GM21360 (cell line): ENCODE measurements around the gene CSTPP1.
"Not testable (repeated sequence)": the region's sequence is repeated elsewhere in the genome, so short reads cannot be mapped to it uniquely, and the experiment has no call there.

ENCODE experiments used
- ATAC-seq: cut with Tn5 transposase; IDR thresholded peaks from one replicate; pipeline ENCODE4 v1.9.1; 2021; ENCODE audit warnings: mild to moderate bottlenecking, moderate library complexity; ENCODE audit not compliant: unreplicated experiment

The CSTPP1 gene

DNA sequence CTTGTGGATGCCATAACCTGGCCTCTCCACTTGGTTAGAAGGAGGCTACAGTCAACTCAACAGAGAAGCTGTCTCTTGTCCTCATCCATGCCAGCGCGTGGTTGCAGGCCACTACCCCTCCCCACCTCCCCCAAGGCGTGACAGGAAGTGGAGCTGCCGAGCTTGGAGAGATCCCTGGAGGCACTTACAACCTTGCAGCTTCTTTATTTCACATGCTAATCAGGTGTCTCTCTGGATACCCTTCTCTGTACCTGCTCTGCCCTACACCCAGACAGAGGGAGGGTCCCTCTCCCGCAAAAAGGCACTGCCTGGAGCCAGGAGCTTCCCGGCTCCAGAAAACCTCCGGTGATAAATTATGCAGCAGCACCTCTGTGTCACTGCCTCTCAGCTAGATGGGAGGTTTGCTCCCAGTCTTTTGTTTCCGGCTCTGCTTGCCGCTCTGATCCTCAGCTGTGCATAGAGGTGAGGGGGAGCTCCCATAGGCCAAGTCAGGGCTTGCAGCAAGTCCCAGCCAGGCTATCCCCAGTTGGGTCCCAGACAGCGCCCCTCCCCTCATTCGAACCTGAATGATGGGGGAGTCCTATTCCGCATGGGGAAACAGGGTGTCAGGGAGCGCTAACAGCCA lies 23.9 kb upstream of the CSTPP1 start:
- ATAC-seq = no peak

DNA sequence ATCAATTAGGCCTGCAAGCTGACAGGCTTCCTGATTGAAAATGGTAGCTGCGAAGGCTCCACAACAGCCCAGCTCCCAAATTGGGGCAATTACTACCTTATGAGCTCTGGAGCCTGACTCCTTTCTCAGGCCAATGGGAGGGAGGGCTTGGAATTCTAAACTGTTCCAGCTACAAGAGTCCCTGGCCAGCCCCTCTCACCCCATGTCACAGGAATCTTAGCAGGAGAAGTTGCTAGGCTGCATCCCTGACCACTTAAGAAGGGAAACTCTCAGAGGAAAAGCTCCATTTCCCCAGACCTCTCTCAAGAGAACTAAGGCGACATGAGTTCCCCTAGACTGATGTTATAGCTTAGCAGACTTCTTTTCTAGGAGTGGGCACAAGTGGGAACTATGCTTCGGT lies 23.1 kb upstream of the CSTPP1 start:
- no peak for ATAC-seq

DNA sequence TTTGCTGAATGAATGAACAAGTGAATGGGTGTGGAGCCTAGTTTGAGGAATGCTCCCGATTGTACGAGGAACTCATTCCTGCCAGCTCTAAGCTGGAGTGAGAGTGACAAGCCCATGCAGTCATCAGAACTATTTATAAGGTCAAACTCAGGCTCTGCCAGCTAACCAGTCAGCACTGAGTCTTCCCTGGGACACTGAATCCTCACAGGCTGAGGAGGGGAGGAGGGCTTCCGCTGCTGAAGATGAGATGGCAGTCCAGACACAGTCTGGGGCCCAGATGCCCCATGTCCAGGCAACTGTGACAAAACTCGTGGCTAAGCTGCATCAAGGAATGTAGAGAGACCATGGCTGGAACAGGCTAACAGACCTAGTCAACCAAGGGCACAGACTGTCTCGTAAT lies 22.2 kb upstream of the CSTPP1 start:
- ATAC-seq = no peak

DNA sequence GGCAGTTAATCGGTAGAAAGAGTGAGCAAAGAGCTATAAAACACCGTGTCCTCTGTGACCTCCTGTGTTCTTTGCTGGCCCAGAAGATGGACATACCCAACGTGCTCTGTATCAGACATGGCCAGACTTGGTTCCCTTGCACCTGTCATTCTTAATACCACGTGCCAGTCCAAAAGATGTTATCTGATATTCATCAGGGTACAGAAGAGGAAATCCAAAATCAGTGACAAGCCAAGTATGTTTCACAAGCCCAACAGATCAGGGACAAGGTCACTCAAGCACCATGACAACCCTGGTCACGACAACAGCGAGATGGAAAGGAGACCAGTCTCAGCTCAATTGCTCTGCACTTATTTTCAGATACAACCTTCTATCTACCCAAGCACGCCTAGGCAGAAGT lies 21.7 kb upstream of the CSTPP1 start:
- ATAC-seq = no peak

DNA sequence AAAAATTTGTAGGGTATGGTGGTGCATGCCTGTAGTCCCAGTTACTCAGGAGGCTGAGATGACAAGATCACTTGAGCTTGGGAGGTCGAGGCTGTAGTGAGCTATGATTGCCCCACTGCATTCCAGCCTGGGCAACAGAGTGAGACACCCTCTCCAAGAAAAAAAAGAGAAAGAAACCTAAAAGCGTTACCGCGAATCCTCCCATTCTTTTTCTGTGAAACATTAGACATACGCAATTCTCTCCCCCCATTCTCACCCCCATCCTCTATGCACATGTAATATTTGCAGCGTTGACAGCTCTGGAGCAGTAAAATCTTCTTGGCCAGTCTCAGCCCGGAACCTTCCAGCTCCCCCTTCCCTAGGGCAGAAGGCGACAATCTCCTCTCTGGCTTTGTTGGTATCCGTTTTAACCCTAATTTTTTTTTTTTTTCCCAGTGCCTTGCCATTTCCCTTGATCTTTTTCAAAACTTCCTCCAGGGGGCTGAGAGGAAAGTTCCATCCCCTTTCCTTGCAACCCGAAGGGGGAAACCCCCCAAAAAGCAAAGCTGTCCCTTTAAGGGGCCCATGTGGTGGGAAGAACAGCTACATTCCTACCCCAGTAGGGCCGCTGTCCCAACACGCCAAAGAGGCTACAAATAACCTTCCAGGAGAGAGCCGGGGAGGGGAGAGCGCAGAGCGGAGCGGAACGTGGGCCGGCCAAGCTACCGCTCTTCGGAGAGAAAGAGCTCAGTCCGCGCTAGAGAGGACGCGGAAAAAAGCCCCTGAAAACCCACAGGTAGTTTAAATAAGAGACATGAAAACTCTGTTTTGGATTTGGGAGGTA lies 20.1 kb upstream of the CSTPP1 start:
- ATAC-seq = no peak

DNA sequence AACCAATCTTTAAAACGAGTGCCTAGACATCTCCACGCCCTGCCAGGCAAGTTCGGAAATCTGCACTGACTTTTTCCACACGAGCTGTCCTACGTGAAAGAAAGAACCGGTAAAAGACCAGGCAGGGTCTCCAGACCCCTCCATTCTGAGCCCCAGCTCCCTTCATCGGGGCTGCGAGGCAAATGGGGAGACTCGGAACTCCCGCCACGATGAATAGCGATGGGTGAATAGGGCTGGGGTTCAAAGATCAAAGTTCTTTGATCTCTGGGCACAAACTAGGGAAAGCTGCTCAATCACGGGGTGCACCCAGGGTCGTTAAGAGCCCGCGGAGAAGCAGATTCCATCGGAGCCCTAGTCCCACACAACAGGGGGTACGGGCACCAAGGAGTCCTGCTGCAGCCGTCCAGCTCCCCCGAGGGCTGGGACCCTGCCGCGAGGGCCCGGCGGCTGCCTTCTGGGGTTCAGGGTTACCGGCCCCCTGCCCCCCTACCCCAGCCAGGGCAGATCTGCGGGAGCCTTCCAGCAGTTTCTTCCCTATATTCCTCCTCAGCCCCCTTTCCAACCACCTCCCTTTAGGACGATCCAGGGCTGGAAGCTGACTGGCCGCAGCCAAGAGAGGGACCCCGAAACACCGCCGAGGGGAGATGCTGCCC lies 19.3 kb upstream of the CSTPP1 start:
- no peak for ATAC-seq

DNA sequence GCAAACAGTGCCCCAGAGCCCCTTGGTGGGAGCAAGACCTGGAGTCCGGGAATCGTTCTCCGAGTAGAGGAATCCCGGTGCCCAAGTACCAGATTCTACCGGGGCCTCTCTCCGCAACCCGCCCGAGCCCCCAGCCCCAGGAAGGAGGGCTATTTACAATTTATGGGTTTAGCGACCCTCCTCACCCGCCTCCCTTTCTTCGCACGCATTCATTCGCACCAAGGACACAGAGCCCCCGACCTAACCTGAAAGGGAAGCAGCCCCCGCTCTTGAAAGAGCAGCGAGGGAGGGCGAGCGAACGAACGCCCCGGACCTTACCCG lies 18.8 kb upstream of the CSTPP1 start:
- ATAC-seq = no peak

DNA sequence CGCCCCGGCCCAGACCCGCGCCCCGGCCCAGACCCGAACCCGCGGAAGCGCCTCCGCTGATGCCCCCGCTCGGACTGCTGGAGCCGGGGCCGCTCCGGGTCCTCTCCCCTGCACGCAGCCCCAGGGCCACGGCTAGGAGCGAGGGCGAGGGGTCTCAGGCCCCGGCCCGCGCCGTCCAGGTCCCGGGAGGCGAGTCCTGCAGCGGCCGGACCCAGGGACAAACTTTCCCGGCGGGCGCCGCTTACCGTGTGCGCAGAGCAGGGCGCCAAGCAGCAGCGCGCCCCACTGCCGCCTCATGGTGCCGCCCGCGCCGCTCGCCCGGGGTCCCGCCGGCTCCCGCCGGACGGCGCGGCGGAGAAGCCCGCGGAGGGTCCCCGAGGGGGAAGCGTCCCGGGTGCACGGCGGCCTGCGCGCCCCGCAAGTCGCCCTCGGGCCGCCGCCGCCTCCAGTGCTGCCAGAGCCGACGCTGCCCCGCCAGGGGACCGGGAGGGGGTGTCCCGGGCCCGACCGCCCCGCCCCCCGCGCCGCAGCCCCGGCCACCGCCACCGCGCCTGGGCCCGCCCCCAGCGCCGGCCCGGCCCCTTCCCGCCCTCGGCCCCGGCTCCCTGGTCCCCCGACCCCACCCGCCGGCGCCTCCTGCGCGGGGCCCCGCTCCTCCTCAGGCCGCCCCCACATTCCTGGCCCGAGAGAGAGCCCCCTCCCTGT lies 18.3 kb upstream of the CSTPP1 start, which contains the start of gene LRP4:
LRP4 (minus strand) TSS at position 468 of the 705 bp plus-strand sequence; CDS start at position 297, 171 bp downstream.
- no peak for ATAC-seq

DNA sequence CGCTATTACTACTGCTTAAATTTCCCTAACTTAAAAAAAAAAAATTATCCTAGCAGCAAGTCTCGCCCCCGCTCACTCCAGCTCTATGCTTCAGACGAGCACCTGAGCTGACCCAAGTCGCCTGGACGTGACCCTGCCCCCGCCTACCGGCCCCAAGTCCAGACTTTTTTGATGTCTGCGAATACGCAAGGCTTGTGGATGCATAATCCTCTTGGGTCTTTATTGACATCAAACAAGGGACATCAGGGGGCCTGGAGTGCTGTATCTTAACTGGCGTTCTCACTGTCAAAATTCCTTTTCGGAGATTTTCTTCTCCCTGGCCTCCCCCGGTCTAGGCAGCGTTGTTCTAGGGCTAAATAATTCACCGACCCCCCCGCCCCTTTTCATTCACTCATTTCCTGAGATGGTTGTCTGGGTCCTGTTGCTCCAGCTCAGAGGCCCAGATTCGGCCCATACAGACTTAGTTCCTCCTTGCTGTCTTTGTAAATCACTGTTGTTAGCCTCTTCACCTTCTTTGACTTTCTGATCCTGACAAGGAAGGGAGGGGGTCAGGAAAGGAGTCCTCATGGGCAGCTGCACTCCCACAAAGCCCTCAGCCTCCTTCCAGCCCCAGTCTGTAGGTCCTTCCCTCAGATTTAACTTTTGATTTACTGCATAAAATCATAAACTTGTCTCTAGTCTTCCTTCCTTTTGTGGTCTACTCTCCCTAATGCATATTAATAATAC lies 17.6 kb upstream of the CSTPP1 start:
- ATAC-seq = no peak

DNA sequence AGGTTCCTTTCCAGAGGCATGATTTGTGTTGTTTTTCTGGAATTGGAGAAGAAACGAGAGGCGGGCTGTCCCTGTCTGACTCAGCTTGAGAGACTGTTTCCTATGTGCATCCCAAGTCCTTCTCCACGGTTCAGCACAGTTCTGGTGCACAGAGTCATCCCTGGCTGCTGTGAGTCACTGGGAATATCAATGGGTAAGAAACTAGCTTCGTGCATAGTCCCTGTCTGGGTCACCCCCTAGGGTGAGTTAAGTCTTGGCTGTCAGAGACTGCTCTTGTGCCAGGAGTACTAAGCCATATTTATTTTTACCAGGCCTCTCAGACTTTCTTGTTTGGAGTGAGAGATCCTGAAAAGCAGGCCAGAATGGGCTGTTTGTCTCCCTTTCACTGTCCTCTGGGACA lies 15.8 kb upstream of the CSTPP1 start:
- ATAC-seq = no peak

DNA sequence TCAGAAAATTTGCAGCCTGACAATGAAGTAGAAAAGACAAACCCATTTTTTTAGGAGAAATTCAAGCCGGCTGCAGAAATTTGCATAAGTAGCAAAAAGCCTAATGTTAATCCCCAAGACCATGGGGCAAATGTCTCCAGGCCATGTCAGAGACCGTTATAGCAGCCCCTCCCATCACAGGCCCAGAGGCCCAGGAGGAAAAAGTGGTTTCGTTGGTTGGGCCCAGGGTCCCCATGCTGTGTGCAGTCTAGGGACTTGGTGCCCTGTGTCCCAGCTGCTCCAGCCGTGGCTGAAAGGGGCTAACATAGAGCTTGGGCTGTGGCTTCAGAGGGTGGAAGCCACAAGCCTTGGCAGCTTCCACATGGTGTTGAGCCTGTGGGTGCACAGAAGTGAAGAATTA lies 8.6 kb upstream of the CSTPP1 start:
- not testable (repeated sequence) for ATAC-seq

DNA sequence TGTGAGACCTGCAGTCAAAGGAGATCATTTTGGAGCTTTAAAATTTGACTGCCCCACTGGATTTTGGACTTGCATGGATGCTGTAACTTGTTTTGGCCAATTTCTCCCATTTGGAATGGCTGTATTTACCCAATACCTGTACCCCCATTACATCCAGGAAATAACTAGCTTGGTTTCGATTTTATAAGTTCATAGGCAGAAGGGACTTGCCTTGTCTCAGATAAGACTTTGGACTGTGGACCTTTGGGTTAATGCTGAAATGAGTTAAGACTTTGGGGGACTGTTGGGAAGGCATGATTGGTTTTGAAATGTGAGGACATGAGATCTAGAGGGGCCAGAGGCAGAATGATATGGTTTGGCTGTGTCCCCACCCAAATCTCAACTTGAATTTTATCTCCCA lies 7.9 kb upstream of the CSTPP1 start:
- ATAC-seq = not testable (repeated sequence)

DNA sequence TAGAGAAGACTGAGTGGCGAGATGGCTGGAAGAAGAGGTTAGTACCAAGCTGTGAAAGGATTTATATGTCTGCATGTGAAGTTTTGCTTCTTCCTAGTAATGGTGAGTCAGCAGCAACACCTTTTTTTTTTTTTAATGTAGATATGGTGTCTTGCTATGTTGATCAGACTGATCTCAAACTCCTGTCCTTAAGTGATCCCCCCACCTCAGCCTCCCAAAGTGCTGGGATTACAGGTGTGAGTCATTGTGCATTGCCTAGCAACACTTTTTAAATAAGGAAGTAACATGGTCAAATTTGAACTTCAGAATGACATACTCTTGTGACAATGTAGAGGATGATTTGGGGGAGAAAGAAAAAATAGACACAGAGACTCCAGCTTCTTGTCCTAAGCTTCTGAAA lies 6.5 kb upstream of the CSTPP1 start:
- no peak for ATAC-seq

DNA sequence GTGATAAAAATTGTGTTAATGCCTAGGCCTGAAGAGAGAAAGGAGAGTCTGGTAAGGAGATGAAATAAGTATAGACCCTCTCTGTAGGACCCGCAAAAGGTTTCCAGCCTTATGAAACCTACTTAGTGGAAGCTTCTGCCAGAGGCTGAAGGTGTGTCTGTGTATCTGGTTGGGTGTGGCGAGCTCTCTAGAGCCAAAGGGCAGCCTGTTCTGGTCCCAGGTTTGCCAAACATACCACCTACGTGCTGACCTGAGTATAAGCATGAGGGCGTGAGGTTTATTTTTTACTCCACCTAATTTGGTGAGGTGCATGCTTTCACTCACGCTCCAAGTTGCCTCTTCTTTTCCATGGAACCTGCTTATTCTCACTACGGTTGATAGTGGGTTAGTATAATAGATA lies 5.6 kb downstream of the CSTPP1 start:
- no peak for ATAC-seq

DNA sequence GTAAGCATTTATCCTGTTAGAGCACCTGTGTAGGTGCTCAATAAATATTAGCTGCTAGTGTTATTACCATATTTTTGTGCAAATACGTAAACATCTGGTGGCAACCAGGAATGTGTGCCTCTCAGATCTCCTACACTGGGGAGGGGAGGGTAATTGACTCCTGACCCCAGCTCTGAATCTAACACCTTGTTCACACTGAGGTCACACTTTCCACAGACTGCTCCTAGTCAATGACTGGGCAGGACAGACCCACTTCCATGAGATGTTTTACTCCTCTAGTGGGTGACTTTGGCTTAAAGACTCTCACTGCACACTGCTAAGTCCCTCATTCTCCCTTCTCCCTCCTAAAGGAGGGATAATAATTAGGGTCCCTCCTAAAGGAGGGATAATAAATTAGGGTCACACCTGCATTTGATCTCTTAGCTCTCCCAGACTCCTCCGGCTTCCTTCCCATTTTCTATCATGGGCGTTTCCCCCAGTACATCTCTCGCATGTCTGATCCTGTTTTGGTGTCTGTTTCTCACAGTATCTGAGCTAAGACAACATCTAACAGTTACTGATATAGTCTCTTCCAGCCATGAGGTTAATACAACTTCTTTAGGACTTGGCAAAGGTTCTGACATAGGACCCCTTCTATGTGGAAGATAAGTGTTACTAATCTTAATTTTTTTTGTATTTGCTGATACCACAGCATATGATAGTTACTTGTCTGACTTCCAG lies 8.0 kb downstream of the CSTPP1 start:
- ATAC-seq = no peak

DNA sequence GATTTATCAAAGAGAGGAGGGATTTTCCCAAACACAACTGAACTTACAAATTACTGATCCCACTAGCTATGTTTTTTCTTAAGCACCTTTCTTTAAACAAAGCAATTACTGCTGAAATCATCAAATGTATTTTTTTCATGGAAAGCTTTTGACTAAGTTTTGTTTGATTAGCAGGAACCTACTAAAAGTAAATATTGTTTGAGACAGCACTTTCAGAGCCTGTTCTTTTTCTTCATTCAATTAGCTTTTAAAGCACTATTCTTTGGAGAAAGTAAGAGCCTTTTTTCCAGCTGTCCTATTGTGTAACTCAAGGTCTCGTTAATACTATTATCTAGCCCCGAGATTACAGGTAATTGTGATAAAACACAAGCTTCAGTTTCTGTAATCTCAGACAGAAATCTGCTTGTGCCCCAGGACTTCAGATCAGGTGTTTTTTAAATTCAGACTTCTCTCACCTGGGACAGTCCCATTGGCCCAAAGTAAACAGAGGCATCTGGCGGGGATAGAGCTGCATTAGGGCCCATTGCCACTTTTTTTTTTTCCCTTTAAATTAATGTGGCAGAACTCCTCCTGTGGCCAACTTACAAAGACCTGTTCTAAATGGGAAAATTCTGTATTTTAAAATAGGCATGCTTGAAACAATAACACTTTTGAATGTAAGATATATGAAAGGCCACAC lies 11.0 kb downstream of the CSTPP1 start:
- no peak for ATAC-seq

DNA sequence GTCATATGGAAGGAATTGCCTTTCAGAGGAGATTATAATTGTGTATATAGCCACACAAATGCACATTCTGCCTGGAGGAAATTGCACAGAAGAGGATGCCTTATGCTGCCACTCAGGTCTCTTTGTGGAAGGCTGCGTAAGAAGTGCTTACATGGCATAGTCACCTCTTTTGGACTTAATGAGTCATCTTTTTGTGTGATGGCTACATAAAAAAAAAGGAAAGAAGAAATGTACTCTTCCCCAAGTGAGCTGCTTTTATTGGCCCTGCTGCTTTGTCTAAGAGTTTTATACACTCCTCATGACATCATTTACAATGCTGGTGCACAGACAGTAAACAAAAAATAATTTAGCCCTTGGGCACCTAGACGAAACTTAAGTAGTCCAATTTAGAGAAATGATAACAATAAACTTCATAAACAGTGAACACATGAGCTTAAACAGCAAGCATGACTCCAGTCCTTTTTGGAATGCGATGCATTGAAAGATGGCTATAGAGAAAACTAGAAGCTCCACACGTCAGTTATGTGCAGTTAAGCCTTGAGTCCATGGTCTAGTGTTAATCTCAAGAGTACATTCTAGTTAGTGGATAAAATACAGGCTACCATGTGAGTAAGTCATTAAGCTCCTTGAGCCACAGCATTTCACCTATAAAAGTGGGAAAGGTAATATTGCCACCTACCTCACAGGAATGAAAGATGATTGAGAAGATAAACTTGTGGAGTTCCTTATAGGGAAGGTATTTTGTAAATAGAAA lies 12.0 kb downstream of the CSTPP1 start:
- no peak for ATAC-seq

DNA sequence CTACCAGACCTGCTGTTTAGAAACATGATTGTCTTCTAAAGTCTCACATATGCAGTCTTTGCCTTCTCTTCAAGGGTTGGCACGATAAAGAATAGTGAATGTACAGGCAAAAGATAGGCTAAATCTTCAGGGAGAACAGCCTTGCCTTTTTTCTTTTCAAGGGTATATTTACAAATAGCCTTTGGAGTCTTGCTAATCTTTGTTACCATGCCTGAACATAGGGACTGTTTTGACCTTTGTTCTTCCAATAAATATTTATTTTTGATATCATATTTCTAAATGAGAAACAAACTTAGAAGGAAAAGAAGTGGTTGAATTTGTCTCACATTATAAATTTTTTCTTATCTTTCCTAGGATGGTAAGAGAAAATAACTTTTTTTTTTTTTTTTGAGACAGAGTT lies 12.7 kb downstream of the CSTPP1 start:
- ATAC-seq = no peak

DNA sequence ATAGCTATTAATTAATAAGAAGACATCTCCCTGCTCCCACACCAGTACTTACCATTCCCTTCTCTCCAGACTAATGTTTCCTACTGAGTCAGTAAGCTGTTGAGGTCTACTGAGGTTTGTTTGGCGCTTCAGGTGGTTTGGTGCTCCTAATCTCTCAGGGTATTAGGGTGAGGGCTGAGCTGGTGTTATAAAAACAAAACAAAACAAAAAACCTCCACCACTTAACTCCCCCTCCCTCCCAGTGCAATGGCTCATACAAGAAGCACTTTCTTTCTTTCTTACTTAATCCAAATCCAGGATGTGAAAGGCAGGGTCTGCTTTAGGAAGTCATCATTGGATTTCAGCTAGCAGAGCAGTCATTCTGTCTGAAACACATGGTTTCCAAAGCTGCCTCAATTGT lies 15.3 kb downstream of the CSTPP1 start:
- ATAC-seq = no peak
